Transverse colon (tissue), 4 donors: Measurements from ENCODE around the gene TNFRSF1B.

Experiments used
- CTCF ChIP-seq, 5 experiments: fragments of 200-600 bp in 3 of 5; fragments of 450-650 bp in 2 of 5; sonication (generic) in 3 of 5; IDR thresholded peaks; 1 replicate in 2 of 5; 2 replicates in 3 of 5; pipeline ENCODE4 v1.5.1; 2016 to 2017; ENCODE audit warnings: antibody characterized with exemption in 5 of 5, inconsistent platforms in 3 of 5, mild to moderate bottlenecking in 2 of 5, moderate library complexity in 1 of 5
- EP300 ChIP-seq: sonication (generic); formaldehyde crosslinking; IDR thresholded peaks from one replicate; pipeline ENCODE4 v1.6.1; 2017; ENCODE audit warnings: antibody characterized with exemption, low read depth
- POLR2A ChIP-seq: fragments of 450-650 bp; IDR thresholded peaks from one replicate; pipeline ENCODE4 v1.6.1; 2016; ENCODE audit warnings: antibody characterized with exemption, mild to moderate bottlenecking, moderate library complexity
- POLR2AphosphoS5 ChIP-seq, 3 donors: sonication (generic); formaldehyde crosslinking; IDR thresholded peaks; one replicate each; pipeline ENCODE4 v1.6.1; 2016; ENCODE audit warnings: antibody characterized with exemption in 3 of 3

GRCh38 chr1:12149791-12150175 is 17.0 kb upstream of the TNFRSF1B start:
- no peak for TF ChIP-seq CTCF (IDR thresholded peaks at IDR 0.05)
- no peak for TF ChIP-seq POLR2AphosphoS5 (IDR thresholded peaks at IDR 0.05)
- no peak for TF ChIP-seq POLR2A
- TF ChIP-seq EP300 = no peak
